HCT116 (cell line): ENCODE data around the gene RASL11B. TPM values are rescaled to one million over a fixed set of nuclear protein-coding genes. Genes with fewer than 3 reads are reported as not detected.

ENCODE experiments used
- ATAC-seq: fragments of 200-7000 bp; cut with Tn5 transposase; 2 replicates; pipeline ENCODE4 v1.9.1; 2020; ENCODE audit warnings: mild to moderate bottlenecking, moderate library complexity
- BruUV-seq: library from RNA; stranded (reverse); fragments of 400-500 nt; replicated peaks from 2 replicates; lab custom pipeline; 2021; lab: Mats Ljungman, UMichigan
- CTCF ChIA-PET: fragments of 300-600 bp; sonication (Branson Sonifier 250); formaldehyde crosslinking; loops from one replicate; lab custom pipeline; 2021; ENCODE audit warnings: antibody characterized with exemption; lab: Charles Lee
- POLR2A ChIA-PET: fragments of 300-600, 350-600 bp; sonication (Branson Sonifier 250); formaldehyde crosslinking; loops from one replicate; lab custom pipeline; 2021; ENCODE audit warnings: antibody characterized with exemption; lab: Charles Lee
- RAD21 ChIA-PET, 2 experiments: fragments of 300-600 bp; sonication (Branson Sonifier 250); formaldehyde crosslinking; loops; one replicate each; lab custom pipeline; 2023; ENCODE audit warnings: low total read pairs in 2 of 2; ENCODE audit not compliant: uncharacterized antibody in 2 of 2, unreplicated experiment in 2 of 2, low non-redundant PET in 1 of 2; lab: Charles Lee
- DNase-seq: peaks from one replicate; pipeline ENCODE4 v3.0.0-alpha.2; 2010; ENCODE audit warnings: low read depth, low spot score
- H2AFZ ChIP-seq: fragments of 200-600 bp; shearing (Covaris generic), sonication (generic); 2 replicates; pipeline ENCODE4 v1.6.1; 2017; ENCODE audit warnings: low read depth, mixed run types, mixed read lengths, antibody characterized with exemption, low read length; ENCODE audit not compliant: poor library complexity, severe bottlenecking
- H3K27ac ChIP-seq: 2 replicates; pipeline ENCODE4 v1.5.1; 2012; ENCODE audit warnings: low read depth, low read length
- H3K27me3 ChIP-seq: fragments of 200-600 bp; sonication (generic); 2 replicates; pipeline ENCODE4 v1.6.1; 2016; ENCODE audit warnings: mixed run types, low read length, mixed read lengths; ENCODE audit not compliant: insufficient read depth
- H3K36me3 ChIP-seq, 2 experiments: fragments of 200-500 bp in 1 of 2; fragments of 200-600 bp in 1 of 2; sonication (Bioruptor generic) in 1 of 2; sonication (generic) in 1 of 2; 2 replicates each; pipeline versions ENCODE4 v1.5.1 to v1.6.1; 2014 to 2016; ENCODE audit warnings: low read length in 2 of 2, inconsistent platforms in 1 of 2, mixed read lengths in 1 of 2, mixed run types in 1 of 2; ENCODE audit not compliant: insufficient read depth in 2 of 2, control insufficient read depth in 1 of 2
- H3K4me1 ChIP-seq, 2 experiments: fragments of 200-600 bp in 1 of 2; sonication (generic) in 1 of 2; 2 replicates each; pipeline versions ENCODE4 v1.5.1 to v1.6.1; 2012 to 2017; ENCODE audit warnings: low read length in 2 of 2, inconsistent platforms in 1 of 2, mild to moderate bottlenecking in 1 of 2, mixed read lengths in 1 of 2, mixed run types in 1 of 2, moderate library complexity in 1 of 2; ENCODE audit not compliant: insufficient read depth in 2 of 2, control insufficient read depth in 1 of 2
- H3K4me2 ChIP-seq: fragments of 200-600 bp; sonication (generic); 2 replicates; pipeline ENCODE4 v1.6.1; 2017; ENCODE audit warnings: mixed run types, low read length, mixed read lengths
- H3K4me3 ChIP-seq, 2 experiments: fragments of 200-600 bp in 1 of 2; sonication (generic) in 1 of 2; replicated peaks in 1 of 2; 2 replicates each; pipeline ENCODE4 v1.5.1; 2011 to 2016; ENCODE audit warnings: low read length in 2 of 2, control low read depth in 1 of 2, low read depth in 1 of 2, mild to moderate bottlenecking in 1 of 2, mixed read lengths in 1 of 2, mixed run types in 1 of 2
- H3K79me2 ChIP-seq: fragments of 200-600 bp; sonication (generic); 2 replicates; pipeline ENCODE4 v1.6.1; 2017; ENCODE audit warnings: mild to moderate bottlenecking, mixed run types, low read length, moderate library complexity, mixed read lengths; ENCODE audit not compliant: insufficient read depth
- H3K9ac ChIP-seq: fragments of 200-600 bp; sonication (generic); 2 replicates; pipeline ENCODE4 v1.6.1; 2016; ENCODE audit warnings: low read length, mixed read lengths
- H3K9me2 ChIP-seq: fragments of 200-600 bp; sonication (generic), shearing (Covaris generic); 2 replicates; pipeline ENCODE4 v1.6.1; 2017; ENCODE audit warnings: mixed run types, mild to moderate bottlenecking, moderate library complexity; ENCODE audit not compliant: insufficient read depth
- H3K9me3 ChIP-seq, 2 experiments: fragments of 200-500 bp in 1 of 2; fragments of 200-600 bp in 1 of 2; sonication (Bioruptor generic) in 1 of 2; sonication (generic) in 1 of 2; 2 replicates each; pipeline ENCODE4 v1.6.1; 2014 to 2017; ENCODE audit warnings: low read length in 2 of 2, mixed read lengths in 2 of 2, inconsistent platforms in 1 of 2, low read depth in 1 of 2, mild to moderate bottlenecking in 1 of 2, mixed run types in 1 of 2, moderate library complexity in 1 of 2; ENCODE audit not compliant: control insufficient read depth in 1 of 2, insufficient read depth in 1 of 2
- H4K20me1 ChIP-seq: fragments of 200-600 bp; sonication (generic), shearing (Covaris generic); 2 replicates; pipeline ENCODE4 v1.6.1; 2017; ENCODE audit warnings: mixed run types, mild to moderate bottlenecking, moderate library complexity; ENCODE audit not compliant: insufficient read depth
- ATF3 ChIP-seq: IDR thresholded peaks from 2 replicates; pipeline ENCODE4 v1.6.1; 2012
- CBX3 ChIP-seq: IDR thresholded peaks from 2 replicates; pipeline ENCODE4 v1.6.1; 2012; ENCODE audit warnings: low read depth
- CEBPB ChIP-seq: IDR thresholded peaks from 2 replicates; pipeline ENCODE4 v1.6.1; 2012; ENCODE audit warnings: low read depth
- ELF1 ChIP-seq: IDR thresholded peaks from 2 replicates; pipeline ENCODE4 v1.6.1; 2012; ENCODE audit warnings: low read depth, borderline replicate concordance
- EZH2 ChIP-seq: fragments of 200-600 bp; sonication (generic); IDR thresholded peaks from 2 replicates; pipeline ENCODE4 v1.6.1; 2017; ENCODE audit warnings: antibody characterized with exemption, mixed run types
- POLR2A ChIP-seq: IDR thresholded peaks from 2 replicates; pipeline ENCODE4 v1.7.0; 2011; ENCODE audit warnings: borderline replicate concordance; ENCODE audit not compliant: insufficient read depth, insufficient read length; ENCODE audit errors: extremely low read depth
- POLR2AphosphoS5 ChIP-seq: IDR thresholded peaks from 2 replicates; pipeline ENCODE4 v1.6.1; 2011; ENCODE audit warnings: mild to moderate bottlenecking, low read depth, low read length, moderate library complexity
- RAD21 ChIP-seq: IDR thresholded peaks from 2 replicates; pipeline ENCODE4 v1.6.1; 2012; ENCODE audit warnings: low read depth, mild to moderate bottlenecking
- SIN3A ChIP-seq: IDR thresholded peaks from 2 replicates; pipeline ENCODE4 v1.6.1; 2012; ENCODE audit warnings: low read depth
- SRF ChIP-seq: IDR thresholded peaks from 2 replicates; pipeline ENCODE4 v1.6.1; 2012; ENCODE audit warnings: low read depth
- YY1 ChIP-seq: IDR thresholded peaks from 2 replicates; pipeline ENCODE4 v1.6.1; 2011; ENCODE audit warnings: low read length, low read depth, moderate library complexity, mild to moderate bottlenecking; ENCODE audit not compliant: insufficient replicate concordance; ENCODE audit errors: extremely low read depth
- intact Hi-C: fragments of 100-400 bp; cut with micrococcal nuclease; formaldehyde crosslinking; loops from 2 replicates; pipeline ENCODE4 v1.10.0; 2022
- total RNA-seq: library from RNA; stranded (reverse); gene quantifications from one replicate; pipeline ENCODE4 v1.2.1, GENCODE V29; 2021; ENCODE audit not compliant: unreplicated experiment
- TF ChIP-seq, protein P1 (sequence below): IDR thresholded peaks from 2 replicates; pipeline ENCODE4 v1.6.1; 2012
- TF ChIP-seq, protein P2 (sequence below), 3 experiments: fragments of 200-600 bp in 1 of 3; sonication (generic) in 1 of 3; IDR thresholded peaks in 2 of 3; conservative IDR thresholded peaks in 1 of 3; 2 replicates each; pipeline ENCODE4 v1.5.1; 2012 to 2017; ENCODE audit warnings: low read depth in 2 of 3, low read length in 2 of 3, antibody characterized with exemption in 1 of 3, borderline replicate concordance in 1 of 3, control low read depth in 1 of 3, mild to moderate bottlenecking in 1 of 3, mixed read lengths in 1 of 3, mixed run types in 1 of 3, moderate library complexity in 1 of 3; ENCODE audit not compliant: insufficient read depth in 1 of 3

Gene RASL11B
- total RNA-seq, 1 experiment from 2014 or later, result 0.34 TPM

GRCh38 chr4:52883183-52883621, 21.1 kb downstream of the RASL11B start:
- no peak for ATAC-seq
- CTCF ChIA-PET, result no interaction called here
- intact Hi-C loops, result no loop called here
- Histone ChIP-seq H2AFZ (no peak overlapping the region), H3K4me3 (no peak overlapping the region), H3K9me2 (no peaks in the 10 kb centered on the region), H3K79me2 (no peaks in the 10 kb centered on the region), H3K4me1 (peaks cover 10 to 13% of the 10 kb centered on the region in 2 experiments; a peak in 2 of 4 replicates), H3K9me3 (no peaks in the 10 kb centered on the region), H3K27me3 (no peaks in the 10 kb centered on the region), H3K27ac (no peak overlapping the region), H4K20me1 (no peaks in the 10 kb centered on the region), H3K9ac (no peak overlapping the region), H3K4me2 (no peak overlapping the region), H3K36me3 (no peaks in the 10 kb centered on the region)
- no peak for TF ChIP-seq EZH2
- no peak for TF ChIP-seq POLR2A
- no peak for TF ChIP-seq SIN3A
- TF ChIP-seq, protein P1, sequence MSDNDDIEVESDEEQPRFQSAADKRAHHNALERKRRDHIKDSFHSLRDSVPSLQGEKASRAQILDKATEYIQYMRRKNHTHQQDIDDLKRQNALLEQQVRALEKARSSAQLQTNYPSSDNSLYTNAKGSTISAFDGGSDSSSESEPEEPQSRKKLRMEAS, result no peak
- BruUV-seq, result no TSS peak
- POLR2A ChIA-PET, result no interaction called here
- no peak for DNase-seq
- RAD21 ChIA-PET, result no interaction called here

- no TSS peak for BruUV-seq
- intact Hi-C loops, result no loop called here
- ChIA-PET RAD21 (no interaction called here), CTCF (no interaction called here), POLR2A (no interaction called here)
- DNase-seq (no peak), ATAC-seq (peak; percentile 40)
- Histone ChIP-seq H3K4me3 (no peak overlapping the region), H3K9ac (no peak overlapping the region), H3K27ac (no peak overlapping the region), H3K4me1 (peaks cover 10 to 13% of the 10 kb centered on the region in 2 experiments; a peak in 2 of 4 replicates), H3K9me3 (no peaks in the 10 kb centered on the region), H3K27me3 (no peaks in the 10 kb centered on the region), H3K79me2 (no peaks in the 10 kb centered on the region), H3K9me2 (no peaks in the 10 kb centered on the region), H2AFZ (no peak overlapping the region), H4K20me1 (no peaks in the 10 kb centered on the region), H3K4me2 (peak overlapping the region; percentile 28; the same call in 1 of the 2 replicates), H3K36me3 (no peaks in the 10 kb centered on the region)
- TF ChIP-seq ATF3, result no peak
- no peak for TF ChIP-seq ELF1
- TF ChIP-seq, protein P1, result no peak
- no peak for TF ChIP-seq CEBPB
- TF ChIP-seq, protein P2, sequence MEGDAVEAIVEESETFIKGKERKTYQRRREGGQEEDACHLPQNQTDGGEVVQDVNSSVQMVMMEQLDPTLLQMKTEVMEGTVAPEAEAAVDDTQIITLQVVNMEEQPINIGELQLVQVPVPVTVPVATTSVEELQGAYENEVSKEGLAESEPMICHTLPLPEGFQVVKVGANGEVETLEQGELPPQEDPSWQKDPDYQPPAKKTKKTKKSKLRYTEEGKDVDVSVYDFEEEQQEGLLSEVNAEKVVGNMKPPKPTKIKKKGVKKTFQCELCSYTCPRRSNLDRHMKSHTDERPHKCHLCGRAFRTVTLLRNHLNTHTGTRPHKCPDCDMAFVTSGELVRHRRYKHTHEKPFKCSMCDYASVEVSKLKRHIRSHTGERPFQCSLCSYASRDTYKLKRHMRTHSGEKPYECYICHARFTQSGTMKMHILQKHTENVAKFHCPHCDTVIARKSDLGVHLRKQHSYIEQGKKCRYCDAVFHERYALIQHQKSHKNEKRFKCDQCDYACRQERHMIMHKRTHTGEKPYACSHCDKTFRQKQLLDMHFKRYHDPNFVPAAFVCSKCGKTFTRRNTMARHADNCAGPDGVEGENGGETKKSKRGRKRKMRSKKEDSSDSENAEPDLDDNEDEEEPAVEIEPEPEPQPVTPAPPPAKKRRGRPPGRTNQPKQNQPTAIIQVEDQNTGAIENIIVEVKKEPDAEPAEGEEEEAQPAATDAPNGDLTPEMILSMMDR (IDR thresholded peaks at IDR 0.05 in 2 of 3, conservative IDR thresholded peaks at IDR 0.05 in 1 of 3; ENCODE audit: borderline replicate concordance in 1 of 3, insufficient read depth in 1 of 3, low read depth in 2 of 3, low read length in 2 of 3), result no peak
- TF ChIP-seq YY1, result no peak
- no peak for TF ChIP-seq SRF
- TF ChIP-seq CBX3, result no peak
- no peak for TF ChIP-seq POLR2AphosphoS5
- no peak for TF ChIP-seq RAD21
Observed at GRCh38 chr4:52883707-52884669, 21.9 kb downstream of the RASL11B start.
